Fibroblast of pulmonary artery (primary cell): Measurements from ENCODE around the gene DNAJC15.
A peak's percentile ranks its signal among the peaks of the same experiment; 100 is the strongest.

ENCODE experiments used
- DNase-seq: peaks from one replicate; pipeline ENCODE4 v3.0.0-alpha.2; 2010; ENCODE audit warnings: low read depth
- H3K4me3 ChIP-seq: replicated peaks from 2 replicates; pipeline ENCODE4 v1.5.1; 2011; ENCODE audit warnings: low read depth, mild to moderate bottlenecking, control low read depth, low read length, moderate library complexity
- TF ChIP-seq, protein P1 (sequence below): IDR thresholded peaks from 2 replicates; pipeline ENCODE4 v1.5.1; 2011; ENCODE audit warnings: mild to moderate bottlenecking, control low read depth, low read length, inconsistent platforms; ENCODE audit errors: missing control alignments

Gene DNAJC15

DNA sequence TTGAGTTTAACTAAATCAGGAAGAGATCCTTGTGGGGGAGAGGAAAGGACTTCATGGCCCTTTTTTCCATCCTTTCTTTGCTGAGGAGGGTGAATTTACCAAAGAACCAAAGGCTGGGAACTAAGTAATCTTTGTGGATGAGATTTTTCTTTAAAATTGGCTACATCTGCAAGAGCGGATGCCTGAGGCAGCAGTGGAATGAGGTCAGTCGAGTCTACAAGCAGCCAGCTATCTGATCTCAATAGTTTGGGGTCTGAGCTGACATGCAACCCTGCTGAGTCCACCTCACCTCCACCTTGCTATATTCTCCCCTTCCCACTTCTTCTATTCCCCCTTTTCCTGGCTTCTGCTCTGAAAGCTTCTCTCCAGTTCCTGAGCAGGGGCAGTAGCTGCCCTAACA, 3.6 kb upstream of the DNAJC15 start:
- TF ChIP-seq, protein P1, sequence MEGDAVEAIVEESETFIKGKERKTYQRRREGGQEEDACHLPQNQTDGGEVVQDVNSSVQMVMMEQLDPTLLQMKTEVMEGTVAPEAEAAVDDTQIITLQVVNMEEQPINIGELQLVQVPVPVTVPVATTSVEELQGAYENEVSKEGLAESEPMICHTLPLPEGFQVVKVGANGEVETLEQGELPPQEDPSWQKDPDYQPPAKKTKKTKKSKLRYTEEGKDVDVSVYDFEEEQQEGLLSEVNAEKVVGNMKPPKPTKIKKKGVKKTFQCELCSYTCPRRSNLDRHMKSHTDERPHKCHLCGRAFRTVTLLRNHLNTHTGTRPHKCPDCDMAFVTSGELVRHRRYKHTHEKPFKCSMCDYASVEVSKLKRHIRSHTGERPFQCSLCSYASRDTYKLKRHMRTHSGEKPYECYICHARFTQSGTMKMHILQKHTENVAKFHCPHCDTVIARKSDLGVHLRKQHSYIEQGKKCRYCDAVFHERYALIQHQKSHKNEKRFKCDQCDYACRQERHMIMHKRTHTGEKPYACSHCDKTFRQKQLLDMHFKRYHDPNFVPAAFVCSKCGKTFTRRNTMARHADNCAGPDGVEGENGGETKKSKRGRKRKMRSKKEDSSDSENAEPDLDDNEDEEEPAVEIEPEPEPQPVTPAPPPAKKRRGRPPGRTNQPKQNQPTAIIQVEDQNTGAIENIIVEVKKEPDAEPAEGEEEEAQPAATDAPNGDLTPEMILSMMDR, result no peak
- DNase-seq, result no peak
- H3K4me3 ChIP-seq, result no peak overlapping the region

DNA sequence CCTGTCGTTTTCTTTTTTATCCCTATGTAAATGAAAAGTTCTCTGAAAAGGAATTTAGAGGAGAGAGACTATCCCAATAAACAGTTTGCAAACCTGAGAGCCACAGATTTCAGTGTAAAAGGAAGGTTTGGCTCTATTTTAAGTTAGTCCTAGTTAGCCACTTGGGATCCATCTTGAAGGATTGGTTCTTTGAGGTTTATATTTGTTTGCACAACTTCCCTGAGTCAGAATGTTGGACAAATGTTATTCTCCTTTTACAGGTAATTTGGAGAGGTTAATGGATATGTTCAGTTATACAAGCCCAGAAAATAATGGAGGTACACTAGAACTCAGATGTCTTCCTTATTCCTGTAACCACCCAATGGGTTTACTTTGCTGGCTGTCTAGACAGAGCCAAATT, 2.6 kb upstream of the DNAJC15 start:
- no peak for DNase-seq
- no peak overlapping the region for H3K4me3 ChIP-seq
- TF ChIP-seq, protein P1, result no peak

DNA sequence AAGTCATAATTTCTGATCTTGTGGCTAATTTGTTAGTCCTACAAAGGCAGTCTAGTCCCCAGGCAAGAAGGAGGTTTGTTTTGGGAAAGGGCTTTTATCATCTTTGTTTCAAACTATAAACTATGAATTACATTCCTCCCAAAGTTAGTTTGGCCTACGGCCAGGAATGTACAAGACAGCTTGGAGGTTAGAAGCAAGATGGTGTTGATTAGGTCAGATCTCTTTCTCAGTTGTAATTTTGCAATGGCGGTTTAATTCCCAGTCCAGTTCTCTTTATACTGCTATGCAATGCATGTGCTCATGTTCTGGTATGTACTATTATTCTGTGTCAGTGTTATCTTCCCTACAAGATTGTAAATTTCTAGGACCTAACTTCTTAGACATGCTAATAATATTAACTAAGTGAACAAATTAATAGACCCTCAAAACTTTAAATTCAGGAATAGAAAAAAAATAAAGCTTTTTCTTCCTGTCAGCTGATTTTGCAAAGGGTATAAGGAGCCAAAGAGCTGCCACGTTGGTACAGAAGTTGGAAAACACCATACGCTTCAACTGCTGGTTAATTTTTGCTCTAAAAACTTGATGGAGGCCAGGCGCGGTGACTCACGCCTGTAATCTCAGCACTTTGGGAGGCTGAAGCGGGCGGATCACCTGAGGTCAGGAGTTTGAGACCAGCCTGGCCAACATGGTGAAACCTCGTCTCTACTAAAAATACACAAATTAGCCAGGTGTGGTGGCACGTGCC, 1.3 kb upstream of the DNAJC15 start:
- DNase-seq, result peak; percentile 57
- TF ChIP-seq, protein P1, result no peak
- no peak overlapping the region for H3K4me3 ChIP-seq

DNA sequence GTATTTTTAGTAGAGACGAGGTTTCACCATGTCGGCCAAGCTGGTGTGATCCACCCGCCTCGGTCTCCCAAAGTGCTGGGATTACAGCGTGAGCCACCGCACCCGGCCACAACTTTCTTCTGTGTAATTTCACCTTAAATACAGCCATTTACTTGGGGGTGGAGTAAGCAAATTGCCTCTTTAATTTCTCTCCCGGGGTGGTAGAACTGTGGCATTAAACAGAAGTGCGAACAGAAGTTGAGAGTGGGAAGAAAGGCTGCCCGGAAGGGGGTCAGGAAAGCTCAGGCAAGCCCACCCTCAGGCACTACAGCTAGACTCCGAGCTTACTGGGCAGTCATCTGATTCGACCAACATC, 475 bp upstream of the DNAJC15 start:
- peak overlapping the region; percentile 65 for H3K4me3 ChIP-seq
- DNase-seq, result no peak
- TF ChIP-seq, protein P1, result no peak

DNA sequence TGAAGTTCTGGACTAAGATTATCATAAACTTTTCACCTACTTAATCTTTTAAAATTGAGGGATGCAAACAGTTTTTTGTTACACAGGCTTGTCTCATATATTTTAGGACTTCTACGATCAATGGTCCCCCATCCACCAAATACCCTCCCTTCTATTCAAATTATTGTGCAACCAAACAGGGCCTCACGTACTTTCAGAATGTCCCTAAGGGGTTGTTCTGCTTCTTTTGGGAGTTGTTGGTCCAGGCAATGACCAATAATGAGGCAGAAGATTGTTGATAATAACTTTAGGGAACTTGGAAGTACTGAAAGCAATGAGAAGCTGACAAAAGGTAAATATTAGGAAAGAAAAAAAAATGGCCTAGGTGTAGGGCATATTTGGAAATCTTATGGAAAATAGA, 2.9 kb downstream of the DNAJC15 start:
- no peak for DNase-seq
- H3K4me3 ChIP-seq, result no peak overlapping the region
- TF ChIP-seq, protein P1, result no peak

DNA sequence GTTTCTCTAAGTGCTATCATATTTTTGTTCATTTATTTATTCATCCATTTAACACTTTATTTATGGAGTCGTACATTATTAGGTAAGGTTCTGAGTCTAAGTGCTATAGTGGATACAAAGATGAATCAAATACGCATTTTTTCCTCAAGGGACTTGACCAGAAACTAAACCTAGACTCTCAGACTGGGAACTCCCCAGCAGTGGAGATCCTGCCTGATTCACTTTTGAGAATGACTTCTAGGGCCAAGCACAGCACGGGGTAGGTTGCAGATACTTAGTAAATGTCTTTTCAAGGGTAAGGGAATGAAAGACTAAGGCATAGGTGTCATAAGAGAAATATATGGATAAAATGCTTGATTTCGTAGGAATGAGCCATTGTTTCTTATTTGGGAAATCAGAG, 7.2 kb downstream of the DNAJC15 start:
- DNase-seq, result no peak

DNA sequence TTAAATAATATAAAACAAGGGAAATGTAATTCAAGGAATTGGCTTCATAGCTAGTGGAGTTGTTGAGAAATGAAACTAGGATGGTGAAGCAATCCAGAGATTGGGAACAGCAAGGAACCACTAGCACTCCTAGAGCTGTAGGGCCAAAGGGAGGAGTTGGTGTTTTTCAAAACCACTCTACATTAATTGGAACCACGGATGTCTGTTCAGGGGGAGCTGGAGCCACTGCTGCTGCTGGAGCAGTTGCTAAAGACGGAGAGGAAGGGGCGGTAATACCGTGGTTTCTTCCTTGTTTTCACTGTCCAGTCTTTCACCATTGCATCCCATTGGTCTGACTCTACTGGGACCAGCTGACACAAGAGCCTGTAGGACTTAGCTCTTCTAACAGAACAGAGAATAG, 8.5 kb downstream of the DNAJC15 start:
- TF ChIP-seq, protein P1, result no peak
- no peak overlapping the region for H3K4me3 ChIP-seq
- DNase-seq, result peak; percentile 39

More for the DNA sequence above, 7.2 kb downstream of the DNAJC15 start:
- no peak overlapping the region for H3K4me3 ChIP-seq
- TF ChIP-seq, protein P1, result no peak
